Activated T-cell treated with anti-CD3 and anti-CD28 coated beads, Interleukin-2, amount 50 U/mL, for 24 hours (primary cell): Measurements from ENCODE around the gene SIPA1L3.
"Not testable (repeated sequence)": the region's sequence is repeated elsewhere in the genome, so short reads cannot be mapped to it uniquely, and the experiment has no call there.

Source experiments
- DNase-seq: peaks from one replicate; pipeline ENCODE4 v3.0.0-alpha.2; 2020
- H3K27ac Mint-ChIP-seq: 2 replicates; pipeline ENCODE4 v1.8.0; 2020; ENCODE audit warnings: mild to moderate bottlenecking, mixed read lengths
- H3K27me3 Mint-ChIP-seq: 2 replicates; pipeline ENCODE4 v1.8.0; 2020; ENCODE audit warnings: mixed read lengths
- H3K36me3 Mint-ChIP-seq: 2 replicates; pipeline ENCODE4 v1.8.0; 2020; ENCODE audit warnings: low read depth, mixed read lengths
- H3K4me1 Mint-ChIP-seq: 2 replicates; pipeline ENCODE4 v1.8.0; 2020; ENCODE audit warnings: low read depth, mixed read lengths
- H3K4me3 Mint-ChIP-seq: 2 replicates; pipeline ENCODE4 v1.8.0; 2020; ENCODE audit warnings: mild to moderate bottlenecking, moderate library complexity, mixed read lengths
- H3K9me3 Mint-ChIP-seq: 2 replicates; pipeline ENCODE4 v1.8.0; 2020; ENCODE audit warnings: mixed read lengths

SIPA1L3 gene

DNA sequence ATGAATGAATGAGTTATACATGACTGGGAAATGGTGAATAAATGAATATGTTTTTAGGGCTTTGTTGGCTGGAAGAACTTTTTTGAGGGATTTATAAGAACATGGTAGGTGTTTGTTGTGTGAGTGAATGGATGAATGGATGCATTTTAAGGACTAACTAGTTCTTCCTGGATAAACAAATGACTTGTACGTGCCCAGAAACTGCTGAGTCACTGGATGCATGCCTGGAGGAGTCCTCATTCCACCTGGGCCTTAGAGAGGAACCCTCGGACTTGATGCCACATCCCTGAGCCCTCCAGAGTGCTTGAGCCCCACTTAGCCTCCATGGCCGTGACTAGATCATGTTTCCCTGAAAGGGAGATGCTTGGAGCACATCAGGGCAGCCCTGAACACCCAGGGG, 163.6 kb downstream of the SIPA1L3 start:
- peak overlapping the region; percentile 17 for H3K27ac Mint-ChIP-seq
- H3K9me3 Mint-ChIP-seq = no peaks in the 10 kb centered on the region
- H3K4me1 Mint-ChIP-seq = no peaks in the 10 kb centered on the region
- DNase-seq = no peak
- H3K36me3 Mint-ChIP-seq = peaks cover 5% of the 10 kb centered on the region
- no peak overlapping the region for H3K4me3 Mint-ChIP-seq
- no peaks in the 10 kb centered on the region for H3K27me3 Mint-ChIP-seq

DNA sequence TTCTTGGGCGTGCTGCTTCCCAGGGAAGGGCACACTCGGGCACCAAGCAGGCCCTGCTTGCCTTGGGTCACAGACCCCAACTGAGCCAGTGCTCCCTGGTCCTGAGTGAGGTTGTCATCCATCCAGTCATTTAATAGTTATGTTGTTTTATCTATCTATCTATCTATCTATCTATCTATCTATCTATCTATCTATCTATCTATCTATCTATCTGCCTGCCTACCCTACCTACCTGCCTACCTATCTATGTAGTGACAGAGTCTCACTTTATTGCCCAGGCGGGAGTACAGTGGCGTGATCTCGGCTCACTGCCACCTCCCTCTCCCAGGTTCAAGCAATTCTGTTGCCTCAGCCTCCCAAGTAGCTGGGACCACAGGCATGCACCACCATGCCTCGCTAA, 164.0 kb downstream of the SIPA1L3 start:
- H3K4me3 Mint-ChIP-seq, H3K27me3 Mint-ChIP-seq, H3K36me3 Mint-ChIP-seq, H3K27ac Mint-ChIP-seq, DNase-seq, H3K9me3 Mint-ChIP-seq, H3K4me1 Mint-ChIP-seq: not testable (repeated sequence)

DNA sequence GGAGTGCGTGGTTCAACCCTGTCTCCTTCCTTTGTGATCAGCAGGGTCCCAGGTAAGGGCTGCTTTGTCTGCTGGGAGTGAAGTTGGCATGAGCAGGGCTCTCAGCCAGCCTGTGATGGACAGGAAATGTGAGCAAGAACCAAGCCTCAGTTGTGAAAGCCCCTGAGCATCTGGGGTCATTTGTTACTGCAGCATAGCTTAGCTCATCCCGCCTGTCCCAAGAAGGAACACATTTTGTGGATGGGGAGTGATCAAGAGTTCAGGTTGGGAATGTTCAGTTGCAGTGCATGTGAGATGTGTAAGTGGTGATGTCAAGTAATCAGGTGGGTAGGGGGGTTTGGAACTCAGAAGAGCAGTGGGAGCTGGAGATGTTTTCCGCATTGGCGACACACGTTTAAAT, 164.6 kb downstream of the SIPA1L3 start:
- DNase-seq = no peak
- Mint-ChIP-seq H3K4me1 (no peaks in the 10 kb centered on the region), H3K9me3 (peaks cover 6% of the 10 kb centered on the region), H3K4me3 (no peak overlapping the region), H3K27ac (no peak overlapping the region), H3K36me3 (peaks cover 10% of the 10 kb centered on the region), H3K27me3 (no peaks in the 10 kb centered on the region)

DNA sequence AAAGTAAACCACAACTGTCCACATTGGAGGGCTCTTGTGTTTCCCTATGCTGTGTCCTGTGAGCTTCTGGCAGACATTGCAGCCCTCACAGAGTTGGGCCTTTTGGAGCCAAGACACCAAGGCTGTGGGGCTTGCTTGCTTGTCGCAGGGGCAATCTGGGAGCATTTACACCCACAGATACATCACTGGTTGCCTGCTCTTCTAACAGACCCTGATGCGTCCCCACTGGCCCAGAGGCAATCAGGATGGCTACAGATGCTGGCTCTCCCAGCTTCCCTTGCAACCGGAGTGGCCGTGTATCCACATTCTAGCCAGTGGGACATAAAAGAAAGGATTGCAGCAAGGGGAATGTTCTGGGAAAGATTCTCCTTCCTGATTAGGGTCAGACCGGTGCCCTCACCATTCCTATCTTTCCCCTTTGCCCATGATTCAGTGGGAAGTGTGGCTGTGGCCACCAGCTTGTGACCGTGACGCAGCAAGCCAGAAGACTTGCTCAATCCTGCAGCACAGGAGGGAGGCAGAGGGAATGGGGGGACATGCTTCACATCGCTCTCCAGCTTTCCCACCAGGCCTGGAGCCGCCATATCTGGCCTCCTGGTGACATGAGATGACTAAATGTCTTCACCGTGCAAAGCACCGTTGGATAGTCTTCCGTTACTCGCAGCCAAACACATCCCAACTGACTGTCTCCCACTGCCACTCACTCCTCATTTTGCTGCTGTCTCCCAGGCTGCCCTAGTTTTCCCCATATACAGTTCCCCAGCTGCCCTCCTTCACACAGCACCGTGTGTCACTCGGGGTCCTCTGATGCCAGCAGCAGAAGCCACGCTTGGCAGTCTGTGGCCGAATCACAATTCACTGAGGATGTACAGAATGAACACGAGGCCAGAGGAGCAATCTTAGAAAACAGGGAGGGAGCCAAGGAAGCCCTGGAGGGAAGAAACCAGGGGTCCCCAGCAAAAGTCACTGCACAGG, 166.1 kb downstream of the SIPA1L3 start:
- H3K27me3 Mint-ChIP-seq = no peaks in the 10 kb centered on the region
- no peak for DNase-seq
- H3K36me3 Mint-ChIP-seq = peaks cover 14% of the 10 kb centered on the region
- H3K4me3 Mint-ChIP-seq = no peak overlapping the region
- no peaks in the 10 kb centered on the region for H3K4me1 Mint-ChIP-seq
- H3K27ac Mint-ChIP-seq = no peak overlapping the region
- H3K9me3 Mint-ChIP-seq = peaks cover 6% of the 10 kb centered on the region

DNA sequence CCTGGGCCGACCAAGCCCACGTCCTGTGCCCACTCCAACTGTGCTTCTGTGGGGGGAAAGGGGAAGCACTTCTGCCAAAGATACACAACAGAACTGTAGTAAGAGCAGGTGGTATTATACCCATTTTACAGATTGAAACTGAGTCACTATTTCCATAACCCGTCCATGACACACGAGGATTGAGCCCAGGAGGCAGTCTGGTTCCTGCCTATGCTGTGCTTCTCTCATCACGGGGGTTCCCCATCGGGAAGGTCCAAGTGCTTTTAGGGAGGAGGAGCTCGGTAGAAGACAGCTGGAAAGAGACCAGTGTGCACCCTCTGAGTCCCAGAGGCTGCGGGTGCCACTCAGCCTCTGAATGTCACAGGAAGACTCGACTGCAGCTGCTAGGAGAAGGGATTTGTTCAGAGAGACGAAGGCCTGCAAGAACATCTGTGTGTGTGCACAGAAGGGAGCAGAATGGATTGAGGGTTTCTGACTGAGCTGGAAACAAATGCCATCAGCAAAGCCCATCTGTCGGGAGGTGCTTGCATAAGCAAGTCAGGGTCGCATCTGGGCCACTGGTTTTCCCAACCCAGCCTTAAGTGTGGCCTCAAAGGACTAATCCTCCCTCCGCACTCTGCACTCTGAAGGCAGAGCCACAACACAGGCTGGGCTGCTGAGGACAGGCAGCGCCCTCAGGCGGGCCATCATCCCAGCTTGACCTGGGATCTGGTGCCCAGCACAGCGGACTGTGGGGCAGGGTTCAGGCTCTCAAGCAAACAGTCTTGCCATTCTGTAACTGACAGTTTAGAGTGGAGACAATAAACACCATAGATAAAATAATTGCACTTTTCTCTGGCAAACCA, 167.1 kb downstream of the SIPA1L3 start:
- Mint-ChIP-seq H3K4me1 (no peaks in the 10 kb centered on the region), H3K27me3 (no peaks in the 10 kb centered on the region), H3K9me3 (peaks cover 6% of the 10 kb centered on the region), H3K36me3 (peaks cover 15% of the 10 kb centered on the region), H3K4me3 (no peak overlapping the region), H3K27ac (no peak overlapping the region)
- DNase-seq = no peak

DNA sequence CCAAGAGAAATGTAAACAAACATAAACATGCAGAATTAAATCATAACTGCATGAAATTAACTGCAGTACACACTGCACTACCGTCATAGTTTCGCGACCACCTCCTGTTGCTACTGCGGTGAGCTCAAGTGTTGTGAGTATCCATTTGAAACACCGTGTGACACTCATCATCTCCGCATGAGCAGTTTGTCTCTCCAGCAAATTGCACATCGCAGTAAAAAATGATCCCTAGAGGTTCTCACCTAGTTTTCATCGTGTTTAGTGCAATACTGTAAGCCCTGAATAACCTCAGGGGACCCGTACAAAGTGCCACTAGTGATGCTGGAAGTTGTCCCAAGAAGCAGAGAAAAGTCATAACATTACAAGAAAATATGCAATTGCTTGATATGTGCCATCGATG, 169.3 kb downstream of the SIPA1L3 start:
- H3K36me3 Mint-ChIP-seq = peaks cover 17% of the 10 kb centered on the region
- H3K4me3 Mint-ChIP-seq = no peak overlapping the region
- H3K4me1 Mint-ChIP-seq = peaks cover 20% of the 10 kb centered on the region
- no peak overlapping the region for H3K27ac Mint-ChIP-seq
- peaks cover 6% of the 10 kb centered on the region for H3K9me3 Mint-ChIP-seq
- H3K27me3 Mint-ChIP-seq = no peaks in the 10 kb centered on the region
- DNase-seq = no peak

DNA sequence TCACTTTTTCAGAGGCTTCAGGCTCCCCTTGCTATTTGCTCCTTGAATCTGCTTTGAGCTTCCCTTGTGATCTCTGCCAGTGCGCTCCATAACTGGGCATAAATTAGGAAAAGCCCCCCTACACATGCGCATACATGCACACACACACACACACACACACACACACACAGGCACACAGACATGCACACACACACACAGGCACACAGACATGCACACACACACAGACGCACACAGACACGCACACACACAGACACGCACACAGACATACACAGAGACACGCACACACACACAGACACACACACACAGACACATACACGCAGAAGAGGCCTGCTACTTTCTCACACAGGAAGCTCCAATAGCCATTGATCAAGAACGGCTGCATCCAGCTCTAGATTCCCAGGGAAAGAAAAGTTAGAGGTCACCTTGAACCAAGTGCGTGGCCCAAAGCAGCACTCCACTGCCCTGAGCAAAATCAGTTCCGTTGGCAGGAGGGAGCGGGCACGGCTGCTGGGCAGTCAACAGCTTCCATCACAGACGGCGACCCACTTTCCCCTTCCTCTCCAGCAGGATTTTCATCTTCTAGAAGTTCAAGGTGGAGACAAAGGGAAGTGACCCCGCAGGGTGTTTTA, 171.4 kb downstream of the SIPA1L3 start:
- Mint-ChIP-seq H3K4me1 (peaks cover 20% of the 10 kb centered on the region), H3K27ac (no peak overlapping the region), H3K27me3 (no peaks in the 10 kb centered on the region), H3K9me3 (peaks cover 6% of the 10 kb centered on the region), H3K4me3 (no peak overlapping the region), H3K36me3 (peaks cover 25% of the 10 kb centered on the region)
- no peak for DNase-seq

DNA sequence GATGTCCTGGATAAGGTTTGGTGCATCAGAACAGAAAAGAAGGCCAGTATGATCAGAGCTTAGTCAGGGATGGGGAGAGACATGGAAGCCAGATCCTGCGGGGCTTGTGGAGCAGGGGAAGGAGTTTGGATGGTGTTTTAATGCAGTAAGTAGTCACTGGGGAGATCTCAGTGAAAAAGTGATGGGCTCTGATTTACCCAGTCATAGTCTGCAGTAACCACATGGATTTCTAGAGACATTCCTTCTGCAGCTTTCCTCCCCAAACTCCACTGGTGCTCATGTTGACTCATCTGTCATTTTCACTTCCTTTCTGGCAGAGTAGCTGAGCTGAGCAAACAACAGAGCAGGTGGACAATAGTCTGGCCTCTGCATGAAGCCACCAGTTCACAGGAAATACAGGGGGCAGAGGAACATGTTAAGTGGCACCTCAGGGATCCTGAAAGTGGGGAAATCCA, 172.9 kb downstream of the SIPA1L3 start:
- Mint-ChIP-seq H3K36me3 (peaks cover 28% of the 10 kb centered on the region), H3K27ac (peak overlapping the region; percentile 91), H3K9me3 (peaks cover 6% of the 10 kb centered on the region), H3K4me3 (no peak overlapping the region), H3K27me3 (no peaks in the 10 kb centered on the region), H3K4me1 (peaks cover 20% of the 10 kb centered on the region)
- DNase-seq = no peak

DNA sequence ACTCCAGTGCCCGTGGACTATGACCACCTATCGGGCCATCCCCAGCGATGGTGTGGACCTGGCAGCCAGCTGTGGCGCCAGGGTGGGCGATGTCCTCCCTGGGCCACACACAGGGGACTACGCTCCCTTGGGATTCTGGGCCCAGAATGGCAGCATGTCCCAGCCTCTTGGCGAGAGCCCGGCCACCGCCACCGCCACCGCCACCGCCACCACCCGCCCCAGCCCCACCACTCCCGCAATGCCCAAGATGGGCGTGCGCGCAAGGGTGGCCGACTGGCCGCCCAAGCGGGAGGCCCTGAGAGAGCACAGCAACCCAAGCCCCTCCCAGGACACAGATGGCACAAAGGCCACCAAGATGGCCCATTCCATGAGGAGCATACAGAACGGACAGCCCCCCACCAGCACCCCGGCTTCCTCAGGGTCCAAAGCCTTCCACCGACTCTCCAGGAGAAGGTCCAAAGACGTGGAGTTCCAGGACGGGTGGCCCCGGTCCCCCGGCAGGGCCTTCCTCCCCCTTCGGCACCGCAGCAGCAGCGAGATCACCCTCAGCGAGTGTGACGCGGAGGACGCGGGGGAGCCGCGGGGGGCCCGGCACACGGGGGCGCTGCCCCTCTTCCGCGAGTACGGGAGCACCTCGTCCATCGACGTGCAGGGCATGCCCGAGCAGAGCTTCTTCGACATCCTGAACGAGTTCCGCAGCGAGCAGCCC, 174.7 kb downstream of the SIPA1L3 start:
- no peak for DNase-seq
- peaks cover 22% of the 10 kb centered on the region for H3K36me3 Mint-ChIP-seq
- no peak overlapping the region for H3K27ac Mint-ChIP-seq
- H3K4me3 Mint-ChIP-seq = no peak overlapping the region
- no peaks in the 10 kb centered on the region for H3K27me3 Mint-ChIP-seq
- no peaks in the 10 kb centered on the region for H3K9me3 Mint-ChIP-seq
- H3K4me1 Mint-ChIP-seq = peaks cover 20% of the 10 kb centered on the region

DNA sequence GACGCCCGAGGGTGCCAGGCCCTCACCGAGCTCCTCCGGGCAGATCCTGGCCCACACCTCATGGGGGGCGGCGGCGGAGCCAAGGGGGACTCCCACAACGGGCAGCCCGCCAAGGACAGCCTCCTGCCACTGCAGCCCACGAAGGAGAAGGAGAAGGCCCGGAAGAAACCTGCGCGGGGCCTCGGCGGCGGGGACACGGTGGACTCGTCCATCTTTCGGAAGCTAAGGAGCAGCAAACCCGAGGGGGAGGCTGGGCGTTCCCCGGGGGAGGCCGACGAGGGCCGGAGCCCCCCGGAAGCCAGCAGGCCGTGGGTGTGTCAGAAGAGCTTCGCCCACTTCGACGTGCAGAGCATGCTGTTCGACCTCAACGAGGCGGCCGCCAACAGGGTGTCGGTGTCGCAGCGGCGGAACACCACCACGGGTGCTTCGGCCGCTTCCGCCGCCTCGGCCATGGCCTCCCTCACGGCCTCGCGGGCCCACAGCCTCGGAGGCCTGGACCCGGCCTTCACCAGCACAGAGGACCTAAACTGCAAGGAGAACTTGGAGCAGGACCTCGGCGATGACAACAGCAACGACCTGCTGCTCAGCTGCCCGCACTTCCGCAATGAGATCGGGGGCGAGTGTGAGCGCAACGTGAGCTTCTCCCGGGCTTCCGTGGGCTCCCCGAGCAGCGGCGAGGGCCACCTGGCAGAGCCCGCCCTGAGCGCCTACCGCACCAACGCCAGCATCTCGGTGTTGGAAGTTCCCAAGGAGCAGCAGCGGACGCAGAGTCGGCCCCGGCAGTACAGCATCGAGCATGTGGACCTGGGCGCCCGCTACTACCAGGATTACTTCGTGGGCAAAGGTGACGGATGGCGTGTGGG, 175.5 kb downstream of the SIPA1L3 start:
- H3K27ac Mint-ChIP-seq = no peak overlapping the region

DNA sequence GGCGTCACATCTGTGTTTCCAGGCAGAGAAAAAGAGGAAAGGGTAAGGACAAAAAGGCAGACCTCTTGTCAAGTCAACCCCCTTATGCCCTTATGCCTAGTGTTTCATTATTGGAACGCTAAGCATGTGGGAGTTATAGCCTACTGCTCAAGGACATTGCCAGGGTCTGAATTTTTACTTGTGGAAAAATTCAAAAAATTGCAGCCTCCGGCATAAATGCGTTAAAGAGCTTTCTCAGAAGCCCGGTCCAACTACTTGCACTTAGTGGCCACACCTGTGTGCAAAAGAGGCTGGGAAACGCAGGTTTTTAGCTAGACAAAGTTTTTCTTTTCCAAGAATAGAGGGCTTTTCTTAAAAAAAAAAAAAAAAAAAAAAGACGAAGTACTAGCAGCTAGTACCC, 177.2 kb downstream of the SIPA1L3 start:
- H3K9me3 Mint-ChIP-seq = no peaks in the 10 kb centered on the region
- H3K4me3 Mint-ChIP-seq = no peak overlapping the region
- peaks cover 20% of the 10 kb centered on the region for H3K4me1 Mint-ChIP-seq
- no peaks in the 10 kb centered on the region for H3K27me3 Mint-ChIP-seq
- peaks cover 27% of the 10 kb centered on the region for H3K36me3 Mint-ChIP-seq
- DNase-seq = no peak
- no peak overlapping the region for H3K27ac Mint-ChIP-seq

More for the DNA sequence above, 175.5 kb downstream of the SIPA1L3 start:
- DNase-seq = no peak
- no peaks in the 10 kb centered on the region for H3K9me3 Mint-ChIP-seq
- no peak overlapping the region for H3K4me3 Mint-ChIP-seq
- H3K4me1 Mint-ChIP-seq = peaks cover 20% of the 10 kb centered on the region
- H3K27me3 Mint-ChIP-seq = no peaks in the 10 kb centered on the region
- peaks cover 21% of the 10 kb centered on the region for H3K36me3 Mint-ChIP-seq

DNA sequence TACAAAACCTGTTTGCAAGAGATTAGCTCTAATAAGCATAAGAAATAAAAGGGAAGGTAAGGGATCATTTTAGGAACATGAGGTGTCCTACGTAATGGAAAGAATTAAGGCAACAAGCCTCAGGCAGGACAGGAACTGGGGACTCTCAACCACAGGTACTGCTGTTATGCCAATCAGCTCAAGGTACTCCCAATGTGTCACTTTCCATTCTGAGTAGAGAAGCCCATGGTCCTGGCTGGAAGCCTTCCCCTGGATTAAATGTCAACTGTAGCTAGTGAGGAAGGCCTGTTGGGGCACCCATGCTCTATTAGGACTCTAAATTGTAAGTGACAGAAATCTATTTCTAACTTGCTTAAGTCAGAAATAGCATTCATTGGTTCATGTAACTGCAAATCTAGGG, 182.4 kb downstream of the SIPA1L3 start:
- DNase-seq = no peak
- Mint-ChIP-seq H3K4me1 (no peaks in the 10 kb centered on the region), H3K9me3 (no peaks in the 10 kb centered on the region), H3K4me3 (no peak overlapping the region), H3K27me3 (no peaks in the 10 kb centered on the region), H3K36me3 (peaks cover 27% of the 10 kb centered on the region), H3K27ac (no peak overlapping the region)

DNA sequence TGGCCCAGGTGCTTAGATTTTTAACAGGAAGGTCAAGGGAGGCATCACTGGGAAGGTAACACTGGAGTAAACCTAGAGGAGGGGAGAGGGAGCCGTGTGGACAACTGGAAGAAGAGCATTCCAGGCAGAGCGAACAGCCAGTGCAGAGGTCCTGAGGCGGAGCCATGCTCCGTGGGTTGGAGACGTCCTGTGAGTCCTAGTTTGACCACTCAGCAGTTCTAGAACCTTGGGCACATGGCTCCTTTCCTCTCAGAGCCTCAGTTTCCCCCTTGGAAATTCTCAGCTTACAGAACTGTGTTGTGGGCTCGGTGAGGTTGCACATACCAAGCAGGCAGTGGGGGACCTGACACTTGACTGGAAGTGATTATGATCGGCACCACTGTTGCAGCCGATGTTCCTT, 186.1 kb downstream of the SIPA1L3 start:
- Mint-ChIP-seq H3K36me3 (peaks cover 35% of the 10 kb centered on the region), H3K27ac (no peak overlapping the region), H3K27me3 (no peaks in the 10 kb centered on the region), H3K9me3 (no peaks in the 10 kb centered on the region), H3K4me1 (no peaks in the 10 kb centered on the region), H3K4me3 (no peak overlapping the region)
- DNase-seq = no peak
